PC-3 (cell line): ENCODE measurements around the gene TMEM59L.

Source experiments
- EZH2phosphoT487 ChIP-seq: fragments of 300-600 bp; sonication (generic); IDR thresholded peaks from 2 replicates; pipeline ENCODE4 v1.6.1; 2018; ENCODE audit warnings: mild to moderate bottlenecking, antibody characterized with exemption, low read length, borderline replicate concordance
- TF ChIP-seq, protein P1 (sequence below): fragments of 300-600 bp; sonication (generic); conservative IDR thresholded peaks from 2 replicates; pipeline ENCODE4 v1.5.1; 2017; ENCODE audit warnings: antibody characterized with exemption, low read depth, mild to moderate bottlenecking, low read length

DNA sequence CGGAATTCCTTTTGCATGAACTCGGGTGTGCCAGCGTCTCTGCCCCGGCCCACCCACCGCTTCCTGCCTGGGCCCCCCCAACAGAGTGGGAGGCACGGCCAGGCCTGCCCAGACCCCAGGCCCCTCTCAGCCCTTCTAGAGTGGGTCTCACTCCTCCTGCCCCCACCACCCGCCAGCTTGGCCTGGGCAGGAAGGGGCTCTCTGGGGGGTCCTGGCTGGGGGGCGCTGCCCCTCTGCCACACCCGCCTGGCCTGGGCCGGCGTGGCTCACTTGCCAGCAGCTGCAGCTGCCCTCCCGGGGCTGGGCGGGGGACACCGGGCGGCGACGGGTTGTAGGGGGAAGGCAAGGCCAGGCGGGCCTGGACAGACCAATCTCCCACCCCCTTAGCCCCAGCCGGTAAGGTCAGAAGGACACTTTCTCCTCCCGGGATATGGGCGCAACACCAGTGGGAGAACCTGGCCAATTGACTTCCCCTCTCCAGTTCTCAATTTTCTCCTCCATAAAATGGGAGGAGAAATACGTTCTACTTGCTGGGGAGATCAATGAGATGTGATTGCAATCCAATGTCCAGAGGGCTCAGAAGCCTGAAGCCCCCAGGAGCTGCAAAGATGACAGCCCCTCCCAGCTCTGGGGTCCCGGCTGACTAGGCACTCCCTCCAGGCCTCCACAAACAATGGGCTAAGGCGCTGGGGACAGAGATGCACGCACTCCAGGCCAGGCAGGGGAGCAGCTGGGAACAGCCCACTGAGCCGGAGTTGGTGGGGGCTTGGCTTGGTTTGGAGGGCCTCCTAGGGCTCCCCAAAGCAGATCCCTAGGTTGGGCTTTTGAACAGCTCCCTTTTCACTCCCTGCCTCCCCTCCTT lies 8.5 kb upstream of the TMEM59L start:
- TF ChIP-seq, protein P1, sequence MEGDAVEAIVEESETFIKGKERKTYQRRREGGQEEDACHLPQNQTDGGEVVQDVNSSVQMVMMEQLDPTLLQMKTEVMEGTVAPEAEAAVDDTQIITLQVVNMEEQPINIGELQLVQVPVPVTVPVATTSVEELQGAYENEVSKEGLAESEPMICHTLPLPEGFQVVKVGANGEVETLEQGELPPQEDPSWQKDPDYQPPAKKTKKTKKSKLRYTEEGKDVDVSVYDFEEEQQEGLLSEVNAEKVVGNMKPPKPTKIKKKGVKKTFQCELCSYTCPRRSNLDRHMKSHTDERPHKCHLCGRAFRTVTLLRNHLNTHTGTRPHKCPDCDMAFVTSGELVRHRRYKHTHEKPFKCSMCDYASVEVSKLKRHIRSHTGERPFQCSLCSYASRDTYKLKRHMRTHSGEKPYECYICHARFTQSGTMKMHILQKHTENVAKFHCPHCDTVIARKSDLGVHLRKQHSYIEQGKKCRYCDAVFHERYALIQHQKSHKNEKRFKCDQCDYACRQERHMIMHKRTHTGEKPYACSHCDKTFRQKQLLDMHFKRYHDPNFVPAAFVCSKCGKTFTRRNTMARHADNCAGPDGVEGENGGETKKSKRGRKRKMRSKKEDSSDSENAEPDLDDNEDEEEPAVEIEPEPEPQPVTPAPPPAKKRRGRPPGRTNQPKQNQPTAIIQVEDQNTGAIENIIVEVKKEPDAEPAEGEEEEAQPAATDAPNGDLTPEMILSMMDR, result no peak
- no peak for TF ChIP-seq EZH2phosphoT487
